ENCODE results near the gene GRM2.

GRM2 gene

GRCh38 chr3:51711352-51712037, 4.6 kb downstream of the GRM2 start:
- H3K9me3 ChIP-seq (ENCODE audit: control insufficient read depth in 5 of 5, low read length in 5 of 5) = no peaks in the 10 kb centered on the region
- no peaks in the 10 kb centered on the region for H3K27me3 ChIP-seq (ENCODE audit: control insufficient read depth in 5 of 5, insufficient read depth in 4 of 5, low read length in 5 of 5)
- H3K4me1 ChIP-seq (ENCODE audit: control insufficient read depth in 5 of 5, insufficient read depth in 5 of 5, low read length in 5 of 5) = peaks cover 0 to 5% (median 5%) of the 10 kb centered on the region in 5 donors
- H3K9ac ChIP-seq (ENCODE audit: low read length in 5 of 5) = no peak overlapping the region
- no peak overlapping the region for H3K27ac ChIP-seq (ENCODE audit: low read depth, low read length)
- no peak overlapping the region for H3K4me3 ChIP-seq (ENCODE audit: low read depth in 1 of 5, low read length in 5 of 5)
- no peaks in the 10 kb centered on the region for H3K36me3 ChIP-seq (ENCODE audit: control insufficient read depth in 5 of 5, insufficient read depth in 5 of 5, low read length in 5 of 5)

GRCh38 chr3:51712038-51712420, 5.2 kb downstream of the GRM2 start:
- Histone ChIP-seq H3K27ac (ENCODE audit: low read depth, low read length) (no peak overlapping the region), H3K9ac (ENCODE audit: low read length in 5 of 5) (no peak overlapping the region), H3K4me3 (ENCODE audit: low read depth in 1 of 5, low read length in 5 of 5) (no peak overlapping the region), H3K4me1 (ENCODE audit: control insufficient read depth in 5 of 5, insufficient read depth in 5 of 5, low read length in 5 of 5) (peaks cover 0 to 4% (median 4%) of the 10 kb centered on the region in 5 donors), H3K27me3 (ENCODE audit: control insufficient read depth in 5 of 5, insufficient read depth in 4 of 5, low read length in 5 of 5) (peaks cover 0 to 4% (median 0%) of the 10 kb centered on the region in 5 donors), H3K36me3 (ENCODE audit: control insufficient read depth in 5 of 5, insufficient read depth in 5 of 5, low read length in 5 of 5) (no peaks in the 10 kb centered on the region), H3K9me3 (ENCODE audit: control insufficient read depth in 5 of 5, low read length in 5 of 5) (no peaks in the 10 kb centered on the region)

- Histone ChIP-seq H3K27ac (ENCODE audit: low read depth, low read length) (no peak overlapping the region), H3K4me1 (ENCODE audit: control insufficient read depth in 5 of 5, insufficient read depth in 5 of 5, low read length in 5 of 5) (no peaks in the 10 kb centered on the region), H3K9ac (ENCODE audit: low read length in 5 of 5) (no peak overlapping the region)
Observed at GRCh38 chr3:51712511-51712931, 5.7 kb downstream of the GRM2 start.

GRCh38 chr3:51712963-51713362, 6.1 kb downstream of the GRM2 start:
- H3K4me3 ChIP-seq (ENCODE audit: low read depth in 1 of 5, low read length in 5 of 5) = no peak overlapping the region
- H3K27me3 ChIP-seq (ENCODE audit: control insufficient read depth in 5 of 5, insufficient read depth in 4 of 5, low read length in 5 of 5) = peaks cover 0 to 11% (median 0%) of the 10 kb centered on the region in 5 donors
- no peaks in the 10 kb centered on the region for H3K9me3 ChIP-seq (ENCODE audit: control insufficient read depth in 5 of 5, low read length in 5 of 5)
- no peak overlapping the region for H3K9ac ChIP-seq (ENCODE audit: low read length in 5 of 5)
- H3K27ac ChIP-seq (ENCODE audit: low read depth, low read length) = no peak overlapping the region
- no peaks in the 10 kb centered on the region for H3K36me3 ChIP-seq (ENCODE audit: control insufficient read depth in 5 of 5, insufficient read depth in 5 of 5, low read length in 5 of 5)
- no peaks in the 10 kb centered on the region for H3K4me1 ChIP-seq (ENCODE audit: control insufficient read depth in 5 of 5, insufficient read depth in 5 of 5, low read length in 5 of 5)

More at GRCh38 chr3:51712511-51712931, 5.7 kb downstream of the GRM2 start:
- Histone ChIP-seq H3K4me3 (ENCODE audit: low read depth in 1 of 5, low read length in 5 of 5) (no peak overlapping the region), H3K9me3 (ENCODE audit: control insufficient read depth in 5 of 5, low read length in 5 of 5) (no peaks in the 10 kb centered on the region), H3K36me3 (ENCODE audit: control insufficient read depth in 5 of 5, insufficient read depth in 5 of 5, low read length in 5 of 5) (no peaks in the 10 kb centered on the region), H3K27me3 (ENCODE audit: control insufficient read depth in 5 of 5, insufficient read depth in 4 of 5, low read length in 5 of 5) (peaks cover 0 to 8% (median 0%) of the 10 kb centered on the region in 5 donors)

- Histone ChIP-seq H3K9me3 (ENCODE audit: control insufficient read depth in 5 of 5, low read length in 5 of 5) (no peaks in the 10 kb centered on the region), H3K36me3 (ENCODE audit: control insufficient read depth in 5 of 5, insufficient read depth in 5 of 5, low read length in 5 of 5) (no peaks in the 10 kb centered on the region), H3K27me3 (ENCODE audit: control insufficient read depth in 5 of 5, insufficient read depth in 4 of 5, low read length in 5 of 5) (peaks cover 0 to 11% (median 0%) of the 10 kb centered on the region in 5 donors), H3K9ac (ENCODE audit: low read length in 5 of 5) (no peak overlapping the region), H3K27ac (ENCODE audit: low read depth, low read length) (no peak overlapping the region), H3K4me1 (ENCODE audit: control insufficient read depth in 5 of 5, insufficient read depth in 5 of 5, low read length in 5 of 5) (peaks cover 0 to 5% (median 0%) of the 10 kb centered on the region in 5 donors), H3K4me3 (ENCODE audit: low read depth in 1 of 5, low read length in 5 of 5) (no peak overlapping the region)
Observed at GRCh38 chr3:51715231-51715976, 8.5 kb downstream of the GRM2 start.

- no peak overlapping the region for H3K9ac ChIP-seq (ENCODE audit: low read length in 5 of 5)
- H3K36me3 ChIP-seq (ENCODE audit: control insufficient read depth in 5 of 5, insufficient read depth in 5 of 5, low read length in 5 of 5) = no peaks in the 10 kb centered on the region
Observed at GRCh38 chr3:51715977-51716294, 9.1 kb downstream of the GRM2 start.

GRCh38 chr3:51716805-51717204, 9.9 kb downstream of the GRM2 start:
- H3K27me3 ChIP-seq (ENCODE audit: control insufficient read depth in 5 of 5, insufficient read depth in 4 of 5, low read length in 5 of 5) = peaks cover 0 to 11% (median 0%) of the 10 kb centered on the region in 5 donors
- H3K4me1 ChIP-seq (ENCODE audit: control insufficient read depth in 5 of 5, insufficient read depth in 5 of 5, low read length in 5 of 5) = peaks cover 0 to 5% (median 0%) of the 10 kb centered on the region in 5 donors
- H3K4me3 ChIP-seq (ENCODE audit: low read depth in 1 of 5, low read length in 5 of 5) = no peak overlapping the region
- no peak overlapping the region for H3K27ac ChIP-seq (ENCODE audit: low read depth, low read length)
- H3K9ac ChIP-seq (ENCODE audit: low read length in 5 of 5) = no peak overlapping the region
- H3K9me3 ChIP-seq (ENCODE audit: control insufficient read depth in 5 of 5, low read length in 5 of 5) = no peaks in the 10 kb centered on the region
- H3K36me3 ChIP-seq (ENCODE audit: control insufficient read depth in 5 of 5, insufficient read depth in 5 of 5, low read length in 5 of 5) = no peaks in the 10 kb centered on the region

More at GRCh38 chr3:51715977-51716294, 9.1 kb downstream of the GRM2 start:
- Histone ChIP-seq H3K27me3 (ENCODE audit: control insufficient read depth in 5 of 5, insufficient read depth in 4 of 5, low read length in 5 of 5) (peaks cover 0 to 11% (median 0%) of the 10 kb centered on the region in 5 donors), H3K27ac (ENCODE audit: low read depth, low read length) (no peak overlapping the region), H3K4me3 (ENCODE audit: low read depth in 1 of 5, low read length in 5 of 5) (no peak overlapping the region), H3K9me3 (ENCODE audit: control insufficient read depth in 5 of 5, low read length in 5 of 5) (no peaks in the 10 kb centered on the region), H3K4me1 (ENCODE audit: control insufficient read depth in 5 of 5, insufficient read depth in 5 of 5, low read length in 5 of 5) (peaks cover 0 to 5% (median 0%) of the 10 kb centered on the region in 5 donors)

- Histone ChIP-seq H3K9ac (ENCODE audit: low read length in 5 of 5) (no peak overlapping the region), H3K9me3 (ENCODE audit: control insufficient read depth in 5 of 5, low read length in 5 of 5) (no peaks in the 10 kb centered on the region), H3K4me3 (ENCODE audit: low read depth in 1 of 5, low read length in 5 of 5) (no peak overlapping the region), H3K27ac (ENCODE audit: low read depth, low read length) (no peak overlapping the region), H3K4me1 (ENCODE audit: control insufficient read depth in 5 of 5, insufficient read depth in 5 of 5, low read length in 5 of 5) (peaks cover 0 to 5% (median 0%) of the 10 kb centered on the region in 5 donors), H3K27me3 (ENCODE audit: control insufficient read depth in 5 of 5, insufficient read depth in 4 of 5, low read length in 5 of 5) (peaks cover 0 to 11% (median 0%) of the 10 kb centered on the region in 5 donors), H3K36me3 (ENCODE audit: control insufficient read depth in 5 of 5, insufficient read depth in 5 of 5, low read length in 5 of 5) (no peaks in the 10 kb centered on the region)
Observed at GRCh38 chr3:51717446-51717845, 10.6 kb downstream of the GRM2 start.

GRCh38 chr3:51717947-51718346, 11.1 kb downstream of the GRM2 start:
- peaks cover 0 to 11% (median 0%) of the 10 kb centered on the region in 5 donors for H3K27me3 ChIP-seq (ENCODE audit: control insufficient read depth in 5 of 5, insufficient read depth in 4 of 5, low read length in 5 of 5)
- H3K4me1 ChIP-seq (ENCODE audit: control insufficient read depth in 5 of 5, insufficient read depth in 5 of 5, low read length in 5 of 5) = peaks cover 0 to 5% (median 0%) of the 10 kb centered on the region in 5 donors
- H3K9me3 ChIP-seq (ENCODE audit: control insufficient read depth in 5 of 5, low read length in 5 of 5) = no peaks in the 10 kb centered on the region
- H3K27ac ChIP-seq (ENCODE audit: low read depth, low read length) = no peak overlapping the region
- no peak overlapping the region for H3K4me3 ChIP-seq (ENCODE audit: low read depth in 1 of 5, low read length in 5 of 5)
- H3K9ac ChIP-seq (ENCODE audit: low read length in 5 of 5) = no peak overlapping the region
- no peaks in the 10 kb centered on the region for H3K36me3 ChIP-seq (ENCODE audit: control insufficient read depth in 5 of 5, insufficient read depth in 5 of 5, low read length in 5 of 5)
